OCI-LY7 (cell line): ENCODE data around the gene GREB1.

Source experiments
- EZH2phosphoT487 ChIP-seq: fragments of 200-600 bp; sonication (generic); IDR thresholded peaks from 2 replicates; pipeline ENCODE4 v1.6.1; 2018; ENCODE audit warnings: low read depth, borderline replicate concordance, mild to moderate bottlenecking, mixed run types, antibody characterized with exemption, low read length, moderate library complexity, mixed read lengths
- TF ChIP-seq, protein P1 (sequence below): fragments of 200-600 bp; sonication (generic); conservative IDR thresholded peaks from 2 replicates; pipeline ENCODE4 v1.5.1; 2014; ENCODE audit warnings: mild to moderate bottlenecking, antibody characterized with exemption, low read length, moderate library complexity, mixed read lengths

DNA sequence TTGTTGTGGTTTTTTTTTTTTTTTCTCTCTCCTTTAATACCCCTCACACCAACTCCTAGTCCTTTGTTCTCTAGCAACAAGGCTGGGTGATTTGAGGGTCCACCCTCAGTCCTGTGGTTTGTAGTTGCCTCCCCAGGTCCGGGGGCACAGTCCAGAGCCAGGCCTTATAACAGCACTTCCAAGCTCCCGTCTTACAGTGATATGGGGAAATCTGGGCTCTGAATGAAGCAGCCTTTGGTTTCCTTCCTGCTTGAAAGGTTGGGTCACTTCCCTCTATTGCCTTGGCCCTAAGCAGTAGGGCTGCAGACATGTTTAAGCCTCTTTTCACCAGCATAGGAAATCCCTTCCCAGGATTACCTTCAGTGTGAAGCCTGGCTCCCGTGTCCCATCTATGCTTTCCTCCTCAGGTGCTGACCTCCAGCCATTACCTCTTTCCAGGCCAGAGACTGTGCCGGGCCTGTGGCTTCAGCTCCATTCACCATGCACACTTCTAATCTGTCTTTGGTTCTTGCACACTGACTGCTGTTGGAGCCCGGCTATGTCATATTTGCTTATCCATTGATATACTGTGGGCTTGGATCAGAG lies 157.3 kb downstream of the GREB1 start:
- TF ChIP-seq, protein P1, sequence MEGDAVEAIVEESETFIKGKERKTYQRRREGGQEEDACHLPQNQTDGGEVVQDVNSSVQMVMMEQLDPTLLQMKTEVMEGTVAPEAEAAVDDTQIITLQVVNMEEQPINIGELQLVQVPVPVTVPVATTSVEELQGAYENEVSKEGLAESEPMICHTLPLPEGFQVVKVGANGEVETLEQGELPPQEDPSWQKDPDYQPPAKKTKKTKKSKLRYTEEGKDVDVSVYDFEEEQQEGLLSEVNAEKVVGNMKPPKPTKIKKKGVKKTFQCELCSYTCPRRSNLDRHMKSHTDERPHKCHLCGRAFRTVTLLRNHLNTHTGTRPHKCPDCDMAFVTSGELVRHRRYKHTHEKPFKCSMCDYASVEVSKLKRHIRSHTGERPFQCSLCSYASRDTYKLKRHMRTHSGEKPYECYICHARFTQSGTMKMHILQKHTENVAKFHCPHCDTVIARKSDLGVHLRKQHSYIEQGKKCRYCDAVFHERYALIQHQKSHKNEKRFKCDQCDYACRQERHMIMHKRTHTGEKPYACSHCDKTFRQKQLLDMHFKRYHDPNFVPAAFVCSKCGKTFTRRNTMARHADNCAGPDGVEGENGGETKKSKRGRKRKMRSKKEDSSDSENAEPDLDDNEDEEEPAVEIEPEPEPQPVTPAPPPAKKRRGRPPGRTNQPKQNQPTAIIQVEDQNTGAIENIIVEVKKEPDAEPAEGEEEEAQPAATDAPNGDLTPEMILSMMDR = no peak
- no peak for TF ChIP-seq EZH2phosphoT487
